ENCODE measurements around the gene ANO6.

ANO6 gene

GRCh38 chr12:45192707-45193106 is 23.2 kb upstream of the ANO6 start:
- TF ChIP-seq JUND (IDR thresholded peaks at IDR 0.05; ENCODE audit: low read depth), result no peak
- in situ Hi-C loops (cut with HindIII; ENCODE audit: low pct_unique_long_range_greater_than_20kb, low sequenced_read_pairs), result no loop called here
- DNase-seq (ENCODE audit: low read depth in 1 of 2, low spot score in 1 of 2), result no peak

- TF ChIP-seq JUND (IDR thresholded peaks at IDR 0.05; ENCODE audit: low read depth), result no peak
- no peak for DNase-seq (ENCODE audit: low read depth in 1 of 2, low spot score in 1 of 2)
- in situ Hi-C loops (cut with HindIII; ENCODE audit: low pct_unique_long_range_greater_than_20kb, low sequenced_read_pairs), result no loop called here
Observed at GRCh38 chr12:45200491-45201043, 15.3 kb upstream of the ANO6 start.

- TF ChIP-seq JUND (IDR thresholded peaks at IDR 0.05; ENCODE audit: low read depth), result no peak
- DNase-seq (ENCODE audit: low read depth in 1 of 2, low spot score in 1 of 2), result no peak
- in situ Hi-C loops (cut with HindIII; ENCODE audit: low pct_unique_long_range_greater_than_20kb, low sequenced_read_pairs), result no loop called here
Observed at GRCh38 chr12:45203767-45204166, 12.1 kb upstream of the ANO6 start.

- in situ Hi-C loops (cut with HindIII; ENCODE audit: low pct_unique_long_range_greater_than_20kb, low sequenced_read_pairs), result no loop called here
- TF ChIP-seq JUND (IDR thresholded peaks at IDR 0.05; ENCODE audit: low read depth), result no peak
- no peak for DNase-seq (ENCODE audit: low read depth in 1 of 2, low spot score in 1 of 2)
Observed at GRCh38 chr12:45204757-45205156, 11.1 kb upstream of the ANO6 start.

GRCh38 chr12:45205165-45205825 is 10.6 kb upstream of the ANO6 start:
- DNase-seq (ENCODE audit: low read depth in 1 of 2, low spot score in 1 of 2), result no peak
- TF ChIP-seq JUND (IDR thresholded peaks at IDR 0.05; ENCODE audit: low read depth), result no peak
- in situ Hi-C loops (cut with HindIII; ENCODE audit: low pct_unique_long_range_greater_than_20kb, low sequenced_read_pairs), result no loop called here

GRCh38 chr12:45208604-45209487 is 7.0 kb upstream of the ANO6 start:
- DNase-seq (ENCODE audit: low read depth in 1 of 2, low spot score in 1 of 2), result no peak
- no peak for TF ChIP-seq JUND (IDR thresholded peaks at IDR 0.05; ENCODE audit: low read depth)
- in situ Hi-C loops (cut with HindIII; ENCODE audit: low pct_unique_long_range_greater_than_20kb, low sequenced_read_pairs), result no loop called here

- no peak for TF ChIP-seq JUND (IDR thresholded peaks at IDR 0.05; ENCODE audit: low read depth)
- in situ Hi-C loops (cut with HindIII; ENCODE audit: low pct_unique_long_range_greater_than_20kb, low sequenced_read_pairs), result no loop called here
- no peak for DNase-seq (ENCODE audit: low read depth in 1 of 2, low spot score in 1 of 2)
Observed at GRCh38 chr12:45209784-45210183, 6.1 kb upstream of the ANO6 start.

- no peak for DNase-seq (ENCODE audit: low read depth in 1 of 2, low spot score in 1 of 2)
- no peak for TF ChIP-seq JUND (IDR thresholded peaks at IDR 0.05; ENCODE audit: low read depth)
- in situ Hi-C loops (cut with HindIII; ENCODE audit: low pct_unique_long_range_greater_than_20kb, low sequenced_read_pairs), result no loop called here
Observed at GRCh38 chr12:45212064-45212463, 3.8 kb upstream of the ANO6 start.

- in situ Hi-C loops (cut with HindIII; ENCODE audit: low pct_unique_long_range_greater_than_20kb, low sequenced_read_pairs), result no loop called here
- DNase-seq (ENCODE audit: low read depth in 1 of 2, low spot score in 1 of 2), result no peak
- no peak for TF ChIP-seq JUND (IDR thresholded peaks at IDR 0.05; ENCODE audit: low read depth)
Observed at GRCh38 chr12:45213107-45213506, 2.8 kb upstream of the ANO6 start.

- DNase-seq (ENCODE audit: low read depth in 1 of 2, low spot score in 1 of 2), result no peak
- in situ Hi-C loops (cut with HindIII; ENCODE audit: low pct_unique_long_range_greater_than_20kb, low sequenced_read_pairs), result no loop called here
Observed at GRCh38 chr12:45214071-45214470, 1.8 kb upstream of the ANO6 start.

GRCh38 chr12:45214749-45215418 is 1.0 kb upstream of the ANO6 start:
- no peak for TF ChIP-seq JUND (IDR thresholded peaks at IDR 0.05; ENCODE audit: low read depth)
- DNase-seq (ENCODE audit: low read depth in 1 of 2, low spot score in 1 of 2), result no peak
- in situ Hi-C loops (cut with HindIII; ENCODE audit: low pct_unique_long_range_greater_than_20kb, low sequenced_read_pairs), result no loop called here

More at GRCh38 chr12:45214071-45214470, 1.8 kb upstream of the ANO6 start:
- TF ChIP-seq JUND (IDR thresholded peaks at IDR 0.05; ENCODE audit: low read depth), result no peak

GRCh38 chr12:45216230-45216982 is 511 bp downstream of the ANO6 start:
- peak in 1 of 2 experiments; percentile 60 for DNase-seq (ENCODE audit: low read depth in 1 of 2, low spot score in 1 of 2)
- in situ Hi-C loops (cut with HindIII; ENCODE audit: low pct_unique_long_range_greater_than_20kb, low sequenced_read_pairs), result no loop called here
- no peak for TF ChIP-seq JUND (IDR thresholded peaks at IDR 0.05; ENCODE audit: low read depth)
